Measurements from ENCODE around the gene U2AF1L4.

Gene U2AF1L4

GRCh38 chr19:35696835-35697234 is 48.4 kb downstream of the U2AF1L4 start:
- H3K27ac ChIP-seq: no peak overlapping the region
- TF ChIP-seq CTCF (IDR thresholded peaks at IDR 0.05): no peak
- no peak for DNase-seq (ENCODE audit: low spot score)
- H3K4me3 ChIP-seq: no peak overlapping the region

GRCh38 chr19:35695895-35696422 is 49.3 kb downstream of the U2AF1L4 start:
- Histone ChIP-seq H3K27ac (no peak overlapping the region), H3K4me3 (no peak overlapping the region)
- no peak for TF ChIP-seq CTCF (IDR thresholded peaks at IDR 0.05)
- no peak for DNase-seq (ENCODE audit: low spot score)

GRCh38 chr19:35693835-35694599 is 51.2 kb downstream of the U2AF1L4 start:
- Histone ChIP-seq H3K4me3 (no peak overlapping the region), H3K27ac (no peak overlapping the region)
- peak; percentile 88 for TF ChIP-seq CTCF (IDR thresholded peaks at IDR 0.05)
- DNase-seq (ENCODE audit: low spot score): peak; percentile 82

- TF ChIP-seq CTCF (IDR thresholded peaks at IDR 0.05): no peak
- no peak overlapping the region for H3K4me3 ChIP-seq
- DNase-seq (ENCODE audit: low spot score): no peak
- H3K27ac ChIP-seq: no peak overlapping the region
Measured at GRCh38 chr19:35693422-35693821, 51.8 kb downstream of the U2AF1L4 start.
